T-helper 17 cell (primary cell): ENCODE data around the gene TMX1. TPM values are rescaled to one million over a fixed set of nuclear protein-coding genes. Genes with fewer than 3 reads are reported as not detected.

ENCODE experiments used
- total RNA-seq, 4 donors: library from RNA in 2 of 4; stranded (reverse) in 2 of 4; gene quantifications; one replicate each; pipeline ENCODE4 v1.2.3 and lab custom pipeline; 2022 to 2026

Gene TMX1
- total RNA-seq, 2 donors from 2014 or later = 16.5 to 19.4 TPM

Other genes with a start within 250 kb of the TMX1 start
- under 1 TPM; 0.07 to 0.16 TPM for gene TRIM9, start 145.1 kb upstream of the TMX1 start, total RNA-seq